Naive thymus-derived CD8-positive, alpha-beta T cell (primary cell): ENCODE measurements around the gene ANKFY1. TPM values are rescaled to one million over a fixed set of nuclear protein-coding genes. Genes with fewer than 3 reads are reported as not detected.

Source experiments
- ATAC-seq, 2 donors: fragments of 150-1000 bp; cut with Tn5 transposase in 1 of 2; sonication (Bioruptor Pico), chemical (Tn5 transposase) in 1 of 2; 1 replicate in 1 of 2; 2 replicates in 1 of 2; pipeline ENCODE4 v1.10.0; 2021; ENCODE audit warnings: mild to moderate bottlenecking in 2 of 2, moderate library complexity in 2 of 2
- POLR2A ChIA-PET: fragments of 350-600 bp; sonication (Branson Sonifier 250); formaldehyde crosslinking; loops from one replicate; lab custom pipeline; 2021; ENCODE audit warnings: antibody characterized with exemption; lab: Charles Lee
- DNase-seq, 10 donors: peaks; one replicate each; pipeline versions ENCODE4 v3.0.0 to v3.0.0-alpha.2; 2020 to 2022
- H3K27ac Mint-ChIP-seq, 10 donors: one replicate each; pipeline ENCODE4 v1.8.0; 2020 to 2022; ENCODE audit warnings: mild to moderate bottlenecking in 10 of 10, mixed read lengths in 10 of 10, moderate library complexity in 4 of 10, inconsistent platforms in 1 of 10
- H3K27me3 Mint-ChIP-seq, 5 donors: one replicate each; pipeline ENCODE4 v1.8.0; 2021 to 2022; ENCODE audit warnings: mixed read lengths in 5 of 5
- H3K36me3 Mint-ChIP-seq, 3 donors: one replicate each; pipeline ENCODE4 v1.8.0; 2020 to 2022; ENCODE audit warnings: mixed read lengths in 3 of 3, mild to moderate bottlenecking in 2 of 3, inconsistent platforms in 1 of 3
- H3K4me1 Mint-ChIP-seq, 4 donors: one replicate each; pipeline ENCODE4 v1.8.0; 2021 to 2022; ENCODE audit warnings: mixed read lengths in 4 of 4
- H3K4me3 Mint-ChIP-seq, 10 donors: one replicate each; pipeline ENCODE4 v1.8.0; 2020 to 2022; ENCODE audit warnings: mild to moderate bottlenecking in 10 of 10, mixed read lengths in 10 of 10, moderate library complexity in 6 of 10, inconsistent platforms in 1 of 10
- H3K9me3 Mint-ChIP-seq, 9 donors: one replicate each; pipeline ENCODE4 v1.8.0; 2020 to 2022; ENCODE audit warnings: mixed read lengths in 9 of 9, mild to moderate bottlenecking in 3 of 9, inconsistent platforms in 1 of 9, moderate library complexity in 1 of 9
- polyA plus RNA-seq, 3 donors: library from polyadenylated mRNA; unstranded; fragments of 300-500 nt; fragmentation: Illumina TruSeq; gene quantifications; one replicate each; pipeline ENCODE4 v1.2.3, GENCODE V29; 2021
- total RNA-seq, 8 experiments: library from RNA in 2 of 8; stranded (reverse) in 2 of 8; gene quantifications; one replicate each; pipeline ENCODE4 v1.2.3 and lab custom pipeline; 2021 to 2026

The ANKFY1 gene
- total and polyA plus RNA-seq, 5 experiments from 2014 or later = 9.9 to 68.9 (median 13.7) TPM

DNA sequence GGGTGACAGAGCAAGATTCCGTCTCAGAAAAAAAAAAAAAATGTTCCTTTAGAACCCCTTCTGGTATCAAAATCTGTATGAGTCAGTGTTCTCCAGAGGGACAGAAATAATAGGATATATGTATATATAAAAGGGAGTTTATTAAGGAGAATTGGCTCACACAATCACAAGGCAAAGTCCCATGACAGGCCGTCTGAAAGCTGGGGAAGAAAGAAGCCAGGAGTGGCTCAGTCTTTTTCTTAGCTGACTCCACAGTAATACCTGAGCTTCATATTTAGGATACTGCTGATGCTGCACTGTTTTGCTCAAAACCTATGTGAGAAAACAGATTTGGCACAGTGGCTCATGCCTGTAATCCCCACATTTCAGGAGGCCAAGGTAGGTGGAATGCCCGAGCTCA is 143.4 kb downstream of the ANKFY1 start:
- POLR2A ChIA-PET = interaction anchor here (0.7 kb wide), 1 partner anchor 56 kb away, joined by 3 read pairs; no protein-coding TSS in a partner anchor
- DNase-seq = no peak
- H3K9me3 Mint-ChIP-seq = no peaks in the 10 kb centered on the region
- ATAC-seq = no peak
- no peaks in the 10 kb centered on the region for H3K27me3 Mint-ChIP-seq
- H3K4me1 Mint-ChIP-seq = peaks cover 5 to 13% (median 9%) of the 10 kb centered on the region in 4 donors
- H3K4me3 Mint-ChIP-seq = no peak overlapping the region
- H3K27ac Mint-ChIP-seq = no peak overlapping the region
- peaks cover 0 to 84% (median 21%) of the 10 kb centered on the region in 3 donors for H3K36me3 Mint-ChIP-seq

DNA sequence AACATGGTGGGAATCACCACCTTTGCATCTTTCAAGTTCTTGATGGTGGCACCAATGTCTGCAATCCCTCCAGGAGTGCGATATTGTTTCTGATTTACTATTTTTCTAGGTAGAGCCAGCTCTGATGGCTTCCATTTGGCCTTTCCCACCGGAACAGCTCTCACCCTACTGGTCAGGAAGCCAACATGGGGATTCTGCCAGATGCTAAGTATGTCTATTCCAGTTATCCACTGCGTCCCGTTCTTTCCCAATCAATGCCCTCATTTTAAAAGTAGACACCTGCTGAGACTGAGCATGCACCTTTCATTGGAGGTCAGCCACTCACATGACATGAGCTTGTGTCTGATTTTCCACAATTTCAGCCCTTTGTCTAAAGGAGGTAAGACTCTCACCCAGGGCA is 144.5 kb downstream of the ANKFY1 start:
- no peak for DNase-seq
- no peak for ATAC-seq
- Mint-ChIP-seq H3K4me3 (no peak overlapping the region), H3K4me1 (peaks cover 0 to 6% (median 3%) of the 10 kb centered on the region in 4 donors), H3K27ac (peak overlapping the region in 3 of 10 donors; percentile 2 to 38 (median 19)), H3K36me3 (peaks cover 4 to 84% (median 21%) of the 10 kb centered on the region in 3 donors), H3K9me3 (no peaks in the 10 kb centered on the region), H3K27me3 (no peaks in the 10 kb centered on the region)
- POLR2A ChIA-PET = no interaction called here

DNA sequence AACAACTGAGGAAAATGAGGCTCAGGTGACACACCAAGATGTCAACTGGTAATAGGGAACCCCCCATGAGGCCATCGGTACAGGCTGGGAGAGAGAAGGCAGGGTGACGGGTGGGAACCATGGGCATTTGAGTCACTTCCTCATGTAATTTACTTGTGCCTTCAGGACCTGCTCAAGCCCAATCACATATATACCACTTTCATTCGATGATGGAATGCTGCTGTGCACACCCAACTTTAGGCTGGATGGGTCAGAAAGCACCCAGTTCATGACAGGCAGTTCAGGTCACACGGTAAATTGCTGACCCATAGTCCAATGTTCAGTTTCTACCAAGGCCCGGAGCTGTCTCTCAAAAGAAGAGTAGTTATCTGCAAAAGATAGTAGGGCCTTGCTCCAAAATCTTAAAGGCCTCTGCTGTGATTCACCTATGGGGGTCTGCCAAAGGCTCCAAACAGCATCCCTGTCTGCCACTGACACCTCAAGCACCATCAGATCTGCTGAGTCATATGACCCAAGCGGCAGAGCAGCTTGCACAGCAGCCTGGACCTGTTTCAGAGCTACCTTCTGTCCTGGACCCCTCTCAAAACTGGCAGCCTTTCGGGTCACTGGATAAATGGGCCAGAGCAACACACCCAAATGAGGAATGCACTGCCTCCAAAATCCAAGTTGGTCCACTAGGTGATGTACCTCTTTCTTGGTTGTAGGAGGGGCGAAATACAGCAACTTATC is 145.6 kb downstream of the ANKFY1 start:
- H3K36me3 Mint-ChIP-seq = peaks cover 4 to 84% (median 18%) of the 10 kb centered on the region in 3 donors
- ATAC-seq (no peak), DNase-seq (no peak)
- peaks cover 0 to 6% (median 3%) of the 10 kb centered on the region in 4 donors for H3K4me1 Mint-ChIP-seq
- H3K27ac Mint-ChIP-seq = peak overlapping the region in 3 of 10 donors; percentile 1 to 45 (median 21)
- H3K4me3 Mint-ChIP-seq = no peak overlapping the region
- POLR2A ChIA-PET = no interaction called here
- H3K9me3 Mint-ChIP-seq = no peaks in the 10 kb centered on the region
- no peaks in the 10 kb centered on the region for H3K27me3 Mint-ChIP-seq

DNA sequence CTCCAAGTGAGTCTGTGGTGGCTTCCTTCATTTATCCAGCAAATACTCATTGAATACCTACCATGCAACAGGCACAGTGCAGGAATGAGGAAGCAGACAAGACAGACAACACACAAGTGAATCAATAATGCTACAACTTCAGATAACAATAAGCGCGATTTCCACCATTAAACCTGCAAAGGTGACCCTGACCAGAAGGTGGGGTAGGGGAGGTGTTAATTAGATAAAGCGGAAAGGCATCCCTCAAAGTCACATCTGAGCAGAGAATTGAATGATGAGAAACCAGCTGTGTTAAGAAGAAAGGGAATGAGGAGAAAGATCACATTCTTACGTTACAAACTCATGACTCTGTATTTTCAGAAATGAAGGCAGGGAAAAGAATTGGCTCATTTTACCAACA is 147.3 kb downstream of the ANKFY1 start:
- H3K36me3 Mint-ChIP-seq = peaks cover 8 to 83% (median 23%) of the 10 kb centered on the region in 3 donors
- peak overlapping the region in 4 of 10 donors; percentile 31 to 66 (median 42) for H3K27ac Mint-ChIP-seq

More for the DNA sequence above, 147.3 kb downstream of the ANKFY1 start:
- H3K27me3 Mint-ChIP-seq = no peaks in the 10 kb centered on the region
- peaks cover 0 to 7% (median 4%) of the 10 kb centered on the region in 4 donors for H3K4me1 Mint-ChIP-seq
- ATAC-seq = no peak
- POLR2A ChIA-PET = no interaction called here
- no peak for DNase-seq
- no peaks in the 10 kb centered on the region for H3K9me3 Mint-ChIP-seq
- H3K4me3 Mint-ChIP-seq = peak overlapping the region in 1 of 10 donors; percentile 22

Other genes with a start within 250 kb of the ANKFY1 start
- gene ZZEF1, start 120.9 kb downstream of the ANKFY1 start, total RNA-seq = 10 to 100 TPM; 89.2 to 91.2 TPM
- gene ZZEF1, start 120.9 kb downstream of the ANKFY1 start, polyA plus RNA-seq = 1 to 10 TPM; 3.5 to 7.5 (median 3.7) TPM
- gene CYB5D2, start 120.8 kb downstream of the ANKFY1 start, total RNA-seq = 10 to 100 TPM; 11.1 to 13.0 TPM
- gene CYB5D2, start 120.8 kb downstream of the ANKFY1 start, polyA plus RNA-seq = 10 to 100 TPM; 13.7 to 17.3 (median 17.1) TPM
- 10 to 100 TPM; 57.2 to 64.5 TPM for gene UBE2G1, start 102.7 kb upstream of the ANKFY1 start, total RNA-seq
- gene UBE2G1, start 102.7 kb upstream of the ANKFY1 start, polyA plus RNA-seq = 10 to 100 TPM; 42.7 to 56.5 (median 50.4) TPM
- gene SPNS3, start 170.0 kb upstream of the ANKFY1 start, total RNA-seq = 1 to 10 TPM; 4.3 to 6.1 TPM
- 10 to 100 TPM; 11.6 to 18.9 (median 13.7) TPM for gene SPNS3, start 170.0 kb upstream of the ANKFY1 start, polyA plus RNA-seq
- gene SPNS2, start 234.9 kb upstream of the ANKFY1 start, total RNA-seq = under 1 TPM; 0.44 to 0.47 TPM
- under 1 TPM; 0.53 to 0.63 (median 0.55) TPM for gene SPNS2, start 234.9 kb upstream of the ANKFY1 start, polyA plus RNA-seq